B cell (primary cell): ENCODE measurements around the gene MTCP1. TPM values are rescaled to one million over a fixed set of nuclear protein-coding genes. Genes with fewer than 3 reads are reported as not detected.
A peak's percentile ranks its signal among the peaks of the same experiment; 100 is the strongest.

ENCODE experiments used
- ATAC-seq: fragments of 200-7000 bp; cut with Tn5 transposase; one replicate; pipeline ENCODE4 v1.10.0; 2021; ENCODE audit warnings: low read depth, mild to moderate bottlenecking, moderate number of reproducible peaks, moderate library complexity
- CTCF ChIA-PET: fragments of 350-600 bp; sonication (Branson Sonifier 250); formaldehyde crosslinking; loops from one replicate; lab custom pipeline; 2021; ENCODE audit warnings: antibody characterized with exemption, inconsistent platforms; lab: Charles Lee
- POLR2A ChIA-PET: fragments of 350-600 bp; sonication (Branson Sonifier 250); formaldehyde crosslinking; loops from one replicate; lab custom pipeline; 2021; ENCODE audit warnings: antibody characterized with exemption; lab: Charles Lee
- DNase-seq: peaks from one replicate; pipeline ENCODE4 v3.0.0; 2013
- H2AFZ ChIP-seq: 2 replicates; pipeline ENCODE4 v1.6.1; 2012; ENCODE audit warnings: mild to moderate bottlenecking, low read depth, low read length; ENCODE audit not compliant: insufficient read depth, poor library complexity, severe bottlenecking
- H3K27ac ChIP-seq, 2 donors: 1 replicate in 1 of 2; 2 replicates in 1 of 2; pipeline ENCODE4 v1.5.1; 2012 to 2013; ENCODE audit warnings: low read length in 2 of 2, mild to moderate bottlenecking in 2 of 2, moderate library complexity in 1 of 2
- H3K27me3 ChIP-seq, 4 experiments: fragments of 200-600 bp in 1 of 4; sonication (generic) in 1 of 4; replicated peaks in 1 of 4; 1 replicate in 2 of 4; 2 replicates in 2 of 4; pipeline versions ENCODE4 v1.6.1 to v1.7.0; 2013 to 2016; ENCODE audit warnings: low read length in 3 of 4, mild to moderate bottlenecking in 2 of 4, mixed read lengths in 1 of 4, moderate library complexity in 1 of 4; ENCODE audit not compliant: insufficient read depth in 4 of 4, control insufficient read depth in 3 of 4; ENCODE audit errors: control extremely low read depth in 1 of 4
- H3K36me3 ChIP-seq, 2 experiments: replicated peaks in 1 of 2; 1 replicate in 1 of 2; 2 replicates in 1 of 2; pipeline versions ENCODE4 v1.6.1 to v1.7.1; 2013; ENCODE audit warnings: low read length in 1 of 2; ENCODE audit not compliant: insufficient read depth in 2 of 2, control insufficient read depth in 1 of 2; ENCODE audit errors: control extremely low read depth in 1 of 2, extremely low read depth in 1 of 2
- H3K4me1 ChIP-seq, 2 donors: fragments of 200-600 bp in 1 of 2; sonication (generic) in 1 of 2; 1 replicate in 1 of 2; 2 replicates in 1 of 2; pipeline versions ENCODE4 v1.5.1 to v1.6.1; 2013 to 2017; ENCODE audit warnings: low read length in 2 of 2; ENCODE audit not compliant: control insufficient read depth in 2 of 2, insufficient read depth in 2 of 2
- H3K4me2 ChIP-seq: replicated peaks from 2 replicates; pipeline ENCODE3; 2012; ENCODE audit warnings: mild to moderate bottlenecking, low read depth, low read length; ENCODE audit not compliant: poor library complexity, severe bottlenecking
- H3K4me3 ChIP-seq, 5 experiments: fragments of 200-600 bp in 1 of 5; sonication (generic) in 1 of 5; 1 replicate in 3 of 5; 2 replicates in 2 of 5; pipeline versions ENCODE4 v1.5.1 to v1.7.0; 2011 to 2016; ENCODE audit warnings: low read length in 4 of 5, mild to moderate bottlenecking in 4 of 5, low read depth in 2 of 5, control low read depth in 1 of 5, moderate library complexity in 1 of 5; ENCODE audit not compliant: insufficient read depth in 1 of 5; ENCODE audit errors: control extremely low read depth in 1 of 5, extremely low read depth in 1 of 5
- H3K79me2 ChIP-seq: fragments of 200-600 bp; sonication (generic); one replicate; pipeline ENCODE4 v1.6.0; 2016; ENCODE audit warnings: low read length; ENCODE audit not compliant: control insufficient read depth, insufficient read depth
- H3K9ac ChIP-seq: fragments of 200-600 bp; sonication (generic); 2 replicates; pipeline ENCODE4 v1.6.1; 2017; ENCODE audit warnings: mild to moderate bottlenecking, low read length, moderate library complexity
- H3K9me3 ChIP-seq, 3 donors: one replicate each; pipeline versions ENCODE4 v1.6.1 to v1.7.1; 2013; ENCODE audit warnings: low read length in 2 of 3; ENCODE audit not compliant: control insufficient read depth in 2 of 3, insufficient read depth in 1 of 3; ENCODE audit errors: control extremely low read depth in 1 of 3
- H4K20me1 ChIP-seq: 2 replicates; pipeline ENCODE4 v1.6.0; 2012; ENCODE audit warnings: mild to moderate bottlenecking, low read length; ENCODE audit not compliant: insufficient read depth, control insufficient read depth, poor library complexity, severe bottlenecking
- H3K27ac Mint-ChIP-seq: one replicate; pipeline ENCODE4 v1.8.0; 2021; ENCODE audit warnings: mixed read lengths
- H3K27me3 Mint-ChIP-seq: one replicate; pipeline ENCODE4 v1.8.0; 2021; ENCODE audit warnings: mixed read lengths
- H3K4me1 Mint-ChIP-seq: one replicate; pipeline ENCODE4 v1.8.0; 2021; ENCODE audit warnings: mixed read lengths
- H3K4me3 Mint-ChIP-seq: one replicate; pipeline ENCODE4 v1.8.0; 2021; ENCODE audit warnings: mixed read lengths
- H3K9me3 Mint-ChIP-seq: one replicate; pipeline ENCODE4 v1.8.0; 2022; ENCODE audit warnings: mixed read lengths; ENCODE audit not compliant: insufficient read depth
- CTCF ChIP-seq: fragments of 200-600 bp; IDR thresholded peaks from one replicate; pipeline ENCODE4 v1.8.0; 2022; ENCODE audit warnings: antibody characterized with exemption, mild to moderate bottlenecking
- EZH2 ChIP-seq: IDR thresholded peaks from 2 replicates; pipeline ENCODE4 v1.6.1; 2012; ENCODE audit warnings: borderline replicate concordance, low read depth, mild to moderate bottlenecking, moderate library complexity, low read length; ENCODE audit not compliant: insufficient read depth, poor library complexity, severe bottlenecking
- whole genome bisulfite sequencing: methylation state at CpG from one replicate; pipeline ENCODE4 v1.1.5; 2013; ENCODE audit warnings: missing lambda C conversion rate; ENCODE audit not compliant: insufficient coverage; 5-methylcytosine and 5-hydroxymethylcytosine counted together
- intact Hi-C: fragments of 100-400 bp; cut with micrococcal nuclease; formaldehyde crosslinking; loops from one replicate; pipeline ENCODE4 v1.10.0; 2022
- polyA plus RNA-seq: library from polyadenylated mRNA; depleted of rRNA; stranded (reverse); fragments of >200 nt; gene quantifications from 2 replicates; pipeline ENCODE4 v1.2.3, GENCODE V29; 2012
- total RNA-seq, 2 donors: library from RNA; stranded (reverse); fragments of 120-200 nt in 1 of 2; gene quantifications; 1 replicate in 1 of 2; 2 replicates in 1 of 2; pipeline versions ENCODE4 v1.2.3 to v1.2.4, GENCODE V29; 2013 to 2022

The MTCP1 gene
- total and polyA plus RNA-seq, 2 donors (not counting 1 experiment from before 2014, with no cell fraction given), result 2.9 to 20.3 TPM

- ATAC-seq (no peak), DNase-seq (no peak)
- Histone ChIP-seq H3K36me3 (peaks cover 0 to 4% of the 10 kb centered on the region in 2 experiments), H4K20me1 (no peaks in the 10 kb centered on the region), H3K4me3 (peak overlapping the region; percentile 45 to 73 (median 60)), H3K9ac (peak overlapping the region; percentile 70), H3K79me2 (peaks cover 14% of the 10 kb centered on the region), H2AFZ (peak overlapping the region; percentile 81), H3K9me3 (no peaks in the 10 kb centered on the region), H3K4me1 (peaks cover 17 to 34% of the 10 kb centered on the region in 2 donors), H3K27ac (peak overlapping the region; percentile 78 to 83), H3K27me3 (no peaks in the 10 kb centered on the region), H3K4me2 (peak overlapping the region; percentile 77)
- H3K9me3 Mint-ChIP-seq, result no peaks in the 10 kb centered on the region
- 0% methylated on average over 21 of the region's 25 CpGs for WGBS
- H3K4me3 Mint-ChIP-seq, result peak overlapping the region; percentile 94
- TF ChIP-seq EZH2 (no peak), CTCF (no peak)
- H3K27me3 Mint-ChIP-seq, result no peaks in the 10 kb centered on the region
- CTCF ChIA-PET, result interaction anchor here (1.4 kb wide), 1 partner anchor 23 kb away, joined by 3 read pairs; no protein-coding TSS in a partner anchor
- H3K4me1 Mint-ChIP-seq, result peaks cover 50% of the 10 kb centered on the region
- H3K27ac Mint-ChIP-seq, result peak overlapping the region; percentile 95
- POLR2A ChIA-PET, result interaction anchor here (1.8 kb wide), 1 partner anchor 45 kb away, joined by 7 read pairs; the partner anchor contains the start of gene FUNDC2
- intact Hi-C loops, result loop anchor here (1.0 kb wide), 3 partner anchors 14 to 144 kb away; no protein-coding TSS in a partner anchor
These were observed 851 bp upstream of the MTCP1 start for GRCh38 chrX:155071694-155072280.

DNA sequence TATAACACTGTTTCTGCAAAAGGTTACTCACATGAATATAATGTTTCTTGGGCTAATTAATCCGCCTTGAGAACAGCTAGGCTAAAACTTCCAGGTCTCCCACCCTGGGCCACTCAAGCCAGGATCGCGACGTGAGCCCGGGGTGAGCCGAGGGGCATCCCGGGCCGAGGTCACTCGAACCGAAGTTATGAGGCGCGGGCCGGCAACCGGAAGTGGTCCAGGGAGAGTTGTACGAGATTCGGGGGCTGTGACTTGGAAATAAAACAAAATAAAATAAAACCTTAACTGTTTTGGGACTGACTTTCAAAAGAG, 317 bp downstream of the MTCP1 start:
- H3K36me3 ChIP-seq, result no peaks in the 10 kb centered on the region
- peak overlapping the region; percentile 88 to 89 for H3K27ac ChIP-seq
- H3K4me2 ChIP-seq, result peak overlapping the region; percentile 70
- H3K4me3 ChIP-seq, result peak overlapping the region; percentile 62 to 81 (median 77)
- ChIA-PET CTCF (interaction anchor here (0.9 kb wide), 1 partner anchor 44 kb away, joined by 6 read pairs; the partner anchor contains the start of gene FUNDC2), POLR2A (interaction anchor here (1.8 kb wide), 1 partner anchor 44 kb away, joined by 7 read pairs; the partner anchor contains the start of gene FUNDC2)
- TF ChIP-seq EZH2, result no peak
- no peak for TF ChIP-seq CTCF
- H2AFZ ChIP-seq, result peak overlapping the region; percentile 65
- no peaks in the 10 kb centered on the region for H3K27me3 Mint-ChIP-seq
- H3K27me3 ChIP-seq, result no peaks in the 10 kb centered on the region
- peaks cover 17 to 34% of the 10 kb centered on the region in 2 donors for H3K4me1 ChIP-seq
- H4K20me1 ChIP-seq, result no peaks in the 10 kb centered on the region
- whole genome bisulfite sequencing, result no CpG with 5 or more reads among the region's 16 CpGs
- peak overlapping the region; percentile 78 for H3K9ac ChIP-seq
- DNase-seq (no peak), ATAC-seq (peak; percentile 1)
- peak overlapping the region; percentile 85 for H3K4me3 Mint-ChIP-seq
- no peaks in the 10 kb centered on the region for H3K9me3 Mint-ChIP-seq
- intact Hi-C loops, result no loop called here
- peaks cover 49% of the 10 kb centered on the region for H3K4me1 Mint-ChIP-seq
- H3K9me3 ChIP-seq, result no peaks in the 10 kb centered on the region
- H3K79me2 ChIP-seq, result peaks cover 14% of the 10 kb centered on the region
- peak overlapping the region; percentile 87 for H3K27ac Mint-ChIP-seq
